HG03280 (cell line): ENCODE measurements around the gene CEACAM3.

Experiments
- ATAC-seq: cut with Tn5 transposase; IDR thresholded peaks from one replicate; pipeline ENCODE4 v1.9.1; 2021; ENCODE audit warnings: mild to moderate bottlenecking, moderate library complexity; ENCODE audit not compliant: unreplicated experiment

The CEACAM3 gene

GRCh38 chr19:41792513-41793413, 3.6 kb upstream of the CEACAM3 start:
- ATAC-seq = no peak

- ATAC-seq = no peak
Observed at GRCh38 chr19:41793414-41793727, 3.0 kb upstream of the CEACAM3 start.

DNA sequence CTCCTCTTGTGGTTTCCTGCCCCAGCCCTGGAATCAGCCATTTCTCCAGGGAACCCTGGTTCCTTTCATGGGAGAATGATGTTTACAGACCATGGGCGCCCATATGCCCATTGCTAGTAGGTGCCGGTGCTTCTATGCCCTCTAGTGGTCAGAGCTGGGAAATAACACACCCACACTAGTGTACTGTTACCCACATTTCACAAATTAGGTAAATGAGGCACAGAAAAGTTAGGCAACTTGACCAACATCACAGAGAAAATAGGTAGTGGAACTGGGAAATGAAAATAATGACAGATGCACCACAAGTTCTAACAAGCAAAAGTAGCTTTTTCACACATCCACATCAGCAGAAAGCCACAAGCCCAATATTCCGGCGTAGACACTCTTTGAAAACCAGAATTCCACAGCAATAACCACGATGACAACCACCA, 1.3 kb upstream of the CEACAM3 start:
- no peak for ATAC-seq

DNA sequence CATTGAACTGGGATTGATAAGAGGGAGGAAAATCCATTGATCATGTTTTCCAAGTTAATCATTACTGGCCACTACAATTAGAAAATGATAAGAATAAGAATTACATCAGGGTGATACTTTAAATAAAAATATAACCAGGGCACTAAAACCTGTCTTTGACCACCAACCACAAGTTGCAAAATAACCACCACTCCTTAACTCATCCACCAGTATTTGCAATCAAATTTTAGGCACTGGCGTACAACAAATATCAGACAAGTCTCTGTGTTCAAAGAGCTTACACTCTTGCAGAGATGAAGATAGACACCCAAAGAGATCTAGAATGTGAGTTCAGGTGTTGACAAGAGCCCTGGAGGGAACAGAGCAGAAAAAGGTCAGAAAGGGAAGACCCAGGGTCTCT, 514 bp downstream of the CEACAM3 start:
- ATAC-seq = no peak

DNA sequence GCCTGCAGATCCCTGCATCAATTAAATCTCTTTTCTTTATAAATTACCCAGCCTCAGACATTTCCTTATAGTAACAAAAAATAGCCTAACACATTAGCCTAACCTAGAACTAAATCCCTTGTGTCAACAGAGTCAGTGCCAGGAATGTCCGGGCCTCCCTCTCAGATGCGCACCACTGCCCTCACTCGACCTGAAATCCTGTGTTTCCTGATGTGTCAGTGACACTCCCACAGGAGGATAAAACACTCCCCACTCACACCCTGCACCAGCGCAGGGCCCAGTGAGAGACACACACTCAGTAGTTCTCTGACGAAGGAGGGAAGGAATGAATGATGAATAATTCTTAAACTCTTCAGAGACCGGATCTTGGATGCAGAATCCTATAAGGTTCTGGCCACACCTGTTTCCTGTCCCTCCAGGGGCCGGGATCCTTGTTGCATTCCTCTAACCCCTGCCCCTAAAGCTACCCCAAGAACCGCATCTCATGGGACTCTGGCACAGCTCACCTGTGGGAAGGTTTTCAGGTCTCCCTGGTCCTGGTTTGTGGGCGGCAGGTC, 3.1 kb downstream of the CEACAM3 start:
- no peak for ATAC-seq

- ATAC-seq = no peak
Observed at GRCh38 chr19:41801031-41801430, 4.6 kb downstream of the CEACAM3 start.

GRCh38 chr19:41801792-41802211, 5.4 kb downstream of the CEACAM3 start:
- no peak for ATAC-seq

DNA sequence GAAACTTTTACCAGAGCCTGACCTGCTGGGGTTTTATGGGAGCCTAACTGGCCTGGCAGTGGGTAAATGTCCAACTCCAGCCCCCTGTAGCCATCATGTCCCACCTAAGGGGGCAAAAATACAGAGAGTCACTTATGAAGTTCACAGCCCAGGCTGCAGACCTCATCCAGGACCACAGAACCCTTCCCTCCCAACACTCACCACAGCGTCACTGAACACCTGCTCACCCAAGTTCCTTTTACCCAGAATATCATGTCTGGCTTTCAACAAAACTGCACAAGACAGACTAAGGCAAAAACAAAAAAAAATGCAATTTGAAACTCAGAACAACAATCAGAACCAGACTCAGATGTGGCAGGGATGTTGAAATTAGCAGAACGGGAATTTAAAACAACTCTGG, 6.4 kb downstream of the CEACAM3 start:
- ATAC-seq = no peak

DNA sequence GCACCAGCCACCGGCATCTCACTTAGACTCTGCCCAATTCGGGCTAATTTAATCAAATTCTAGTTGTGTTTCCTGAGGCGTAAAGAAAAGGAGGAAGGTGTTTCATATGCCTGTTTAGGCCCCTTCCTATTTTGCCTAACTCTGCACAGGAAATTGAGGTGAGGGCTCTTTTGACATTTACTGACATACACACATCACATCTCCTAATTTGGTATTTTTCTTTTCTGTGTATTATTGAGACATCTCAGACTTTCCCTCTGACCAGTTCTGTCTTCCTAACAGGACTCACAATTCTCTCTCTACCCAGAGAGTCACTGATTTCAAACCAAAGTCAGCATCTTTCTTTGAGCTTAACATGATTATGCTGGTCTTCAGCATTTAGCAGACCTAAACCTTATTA, 7.9 kb downstream of the CEACAM3 start:
- no peak for ATAC-seq

DNA sequence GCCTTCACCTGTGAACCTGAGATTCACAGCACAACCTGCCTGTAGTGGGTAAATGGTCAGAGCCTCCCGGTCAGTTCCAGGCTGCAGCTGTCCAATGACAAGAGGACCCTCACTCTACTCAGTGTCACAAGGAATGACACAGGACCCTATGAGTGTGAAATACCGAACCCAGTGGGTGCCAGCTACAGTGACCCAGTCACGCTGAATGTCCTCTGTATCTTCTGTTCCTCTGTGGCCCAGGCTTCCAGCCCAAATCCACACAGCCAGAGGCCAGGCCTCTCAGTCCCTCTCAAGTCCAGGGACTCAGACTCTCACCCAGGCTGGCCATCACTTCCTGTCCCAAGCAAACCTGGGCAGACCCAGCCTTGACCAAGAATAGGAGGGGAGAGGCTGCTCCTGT, 10.8 kb downstream of the CEACAM3 start:
- no peak for ATAC-seq

GRCh38 chr19:41808663-41809566, 12.5 kb downstream of the CEACAM3 start:
- no peak for ATAC-seq

DNA sequence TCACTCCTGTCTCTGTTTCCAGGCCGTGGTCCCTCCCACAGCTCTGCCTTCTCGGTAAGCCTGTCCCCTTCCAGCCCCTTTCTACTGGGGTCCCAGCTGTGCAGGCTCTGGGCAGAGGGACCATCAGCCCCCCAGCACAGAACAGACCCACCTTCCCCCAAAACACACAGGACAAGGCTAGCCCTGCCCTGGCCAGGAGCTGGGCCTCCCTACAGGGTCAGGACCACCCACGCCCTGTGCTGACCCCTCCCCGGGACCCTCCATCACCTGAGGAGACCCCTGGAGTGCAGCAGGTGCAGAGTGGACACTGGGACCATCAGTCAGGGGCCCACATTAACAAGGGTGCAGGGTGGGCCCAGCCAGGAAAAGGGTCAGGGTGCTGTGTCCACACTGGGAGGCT, 13.9 kb downstream of the CEACAM3 start:
- no peak for ATAC-seq

- no peak for ATAC-seq
Observed at GRCh38 chr19:41811036-41811435, 14.6 kb downstream of the CEACAM3 start.

DNA sequence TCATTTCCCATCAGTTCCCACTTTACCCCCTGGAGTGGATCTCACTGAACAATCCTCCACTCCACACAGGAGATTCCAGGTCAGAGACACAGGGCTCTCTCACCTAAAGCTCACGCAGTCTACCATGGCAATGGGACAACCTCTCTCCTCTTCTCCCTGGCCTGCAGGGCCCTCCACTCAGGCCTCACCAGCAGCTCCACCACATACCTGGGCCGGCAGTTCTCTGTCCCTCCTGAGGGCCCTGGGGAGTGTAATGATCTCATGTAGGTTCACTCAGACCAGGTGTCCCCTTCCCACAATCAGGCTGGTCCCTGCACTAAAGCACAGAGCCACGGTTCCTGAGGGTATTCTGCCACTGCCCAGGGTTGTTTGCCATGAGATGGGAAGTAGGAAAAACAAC, 15.6 kb downstream of the CEACAM3 start:
- ATAC-seq = no peak

DNA sequence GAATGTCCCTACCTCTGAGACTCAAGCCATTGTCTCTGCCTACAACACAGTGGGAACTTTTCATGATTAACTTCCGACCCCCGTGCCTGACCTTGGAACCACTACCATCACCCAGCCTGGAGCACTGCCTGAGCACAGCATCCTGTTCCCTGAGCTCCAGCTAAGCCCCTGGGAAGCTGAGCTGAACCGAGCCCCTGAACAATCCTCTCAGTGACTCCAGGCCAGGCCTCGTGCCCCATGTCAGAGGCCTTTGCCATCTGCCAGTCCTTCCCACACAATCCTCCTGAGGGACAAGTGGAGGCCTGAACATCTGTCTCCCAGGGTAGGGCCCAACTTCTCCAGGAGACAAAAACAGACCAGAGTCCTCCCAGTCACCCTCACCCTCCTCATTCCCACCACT, 17.5 kb downstream of the CEACAM3 start:
- ATAC-seq = no peak

DNA sequence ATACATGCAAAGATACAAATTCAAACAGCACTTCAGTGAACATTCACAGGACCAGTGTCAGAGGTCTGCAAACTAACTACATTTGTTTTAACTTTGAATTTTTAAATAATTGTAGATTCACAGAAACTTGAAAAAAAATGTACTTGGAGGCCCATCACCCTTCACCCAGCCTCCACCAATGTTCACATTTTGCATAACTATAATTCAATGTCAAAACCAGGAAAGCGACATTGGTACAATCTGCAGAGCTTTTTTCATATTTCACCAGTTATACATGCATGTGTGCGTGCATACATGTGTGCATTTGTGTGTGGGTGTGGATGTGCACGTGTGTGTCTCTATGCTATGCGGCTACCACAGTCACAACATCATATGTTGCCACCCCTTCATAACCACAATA, 18.9 kb downstream of the CEACAM3 start:
- no peak for ATAC-seq

DNA sequence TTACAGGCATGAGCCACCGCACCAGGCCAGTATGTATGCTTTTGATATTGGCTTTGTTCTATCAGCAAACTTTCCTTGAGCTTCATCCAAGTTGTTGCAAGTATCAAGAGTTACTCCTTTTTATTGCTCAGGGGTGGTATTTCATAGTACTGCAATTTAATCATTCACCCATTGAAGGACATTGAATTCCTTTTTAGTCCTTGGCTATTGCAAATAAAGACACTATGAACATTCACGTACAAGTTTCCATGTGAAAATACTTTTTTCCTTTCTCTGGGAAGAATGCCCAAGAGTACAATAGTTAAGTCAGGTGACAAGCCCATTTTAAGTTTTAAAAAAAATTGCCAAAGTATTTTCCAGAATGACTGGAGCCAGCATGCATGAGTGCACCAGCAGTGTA, 20.4 kb downstream of the CEACAM3 start:
- ATAC-seq = no peak

- ATAC-seq = no peak
Observed at GRCh38 chr19:41821003-41821735, 24.8 kb downstream of the CEACAM3 start.

GRCh38 chr19:41837981-41838708, 41.8 kb downstream of the CEACAM3 start:
- no peak for ATAC-seq

- ATAC-seq = no peak
Observed at GRCh38 chr19:41839211-41839610, 42.8 kb downstream of the CEACAM3 start.
